Measurements from ENCODE around the gene S1PR2.

S1PR2 gene, protein sequence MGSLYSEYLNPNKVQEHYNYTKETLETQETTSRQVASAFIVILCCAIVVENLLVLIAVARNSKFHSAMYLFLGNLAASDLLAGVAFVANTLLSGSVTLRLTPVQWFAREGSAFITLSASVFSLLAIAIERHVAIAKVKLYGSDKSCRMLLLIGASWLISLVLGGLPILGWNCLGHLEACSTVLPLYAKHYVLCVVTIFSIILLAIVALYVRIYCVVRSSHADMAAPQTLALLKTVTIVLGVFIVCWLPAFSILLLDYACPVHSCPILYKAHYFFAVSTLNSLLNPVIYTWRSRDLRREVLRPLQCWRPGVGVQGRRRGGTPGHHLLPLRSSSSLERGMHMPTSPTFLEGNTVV

GRCh38 chr19:10230861-10231611, at the start of gene S1PR2:
TSS of gene S1PR2 (minus strand) at chr19:10231331. CDS start at chr19:10224905, 6,426 bp downstream.
- peak in 1 of 2 donors; percentile 9 for DNase-seq

DNA sequence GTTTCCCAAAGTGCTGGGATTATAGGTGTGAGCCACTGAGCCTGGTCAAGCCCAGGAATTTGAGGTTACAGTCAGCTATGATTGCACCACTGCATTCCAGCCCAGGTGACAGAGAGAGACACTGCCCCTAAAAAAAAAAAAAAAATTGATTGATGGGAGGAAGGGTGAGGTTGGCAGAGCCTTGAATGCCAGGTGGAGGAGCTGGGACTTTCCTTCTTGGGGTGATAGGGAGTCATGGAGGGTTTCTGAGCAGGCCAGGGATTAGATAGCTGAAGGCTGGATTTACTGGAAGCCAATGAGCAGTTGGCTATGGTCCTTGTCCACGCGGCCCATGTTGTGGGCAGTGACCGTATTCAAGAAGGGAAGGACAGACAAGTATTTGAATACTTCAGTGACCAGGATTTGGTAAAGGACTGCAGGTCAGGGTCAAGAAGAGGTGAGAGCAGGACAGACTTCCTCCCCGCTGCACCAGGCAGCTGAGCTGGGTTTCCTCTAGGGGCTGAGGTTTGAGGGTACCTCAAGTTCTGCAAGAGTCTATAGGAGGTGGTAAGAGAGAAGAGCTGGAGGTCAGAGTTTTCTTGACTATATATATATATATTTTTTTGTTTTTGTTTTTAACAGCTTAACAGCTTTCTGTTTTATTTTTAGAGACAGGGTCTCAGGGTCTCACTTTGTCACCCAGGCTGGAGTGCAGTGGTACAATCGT, 48.8 kb upstream of the S1PR2 start:
- DNase-seq = no peak

DNA sequence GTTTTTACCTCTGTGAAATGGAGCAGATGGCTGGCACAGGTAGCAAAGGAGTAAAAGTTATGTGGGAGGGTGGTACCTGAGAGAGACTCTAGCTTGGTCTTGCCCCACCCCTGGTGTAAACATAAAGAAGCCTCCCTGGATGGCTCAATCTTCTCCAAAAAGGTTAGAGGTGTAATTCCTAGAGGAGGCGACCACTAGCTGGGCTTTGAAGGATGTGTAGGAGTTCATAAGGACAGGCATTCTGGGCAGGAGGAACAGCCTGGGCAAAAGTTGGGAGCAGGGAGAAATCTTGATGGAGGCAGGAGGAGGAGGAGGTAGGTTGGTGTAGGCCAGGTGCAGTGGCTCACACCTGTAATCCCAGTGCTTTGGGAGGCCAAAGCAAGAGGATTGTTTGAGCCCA, 47.8 kb upstream of the S1PR2 start:
- no peak for DNase-seq

DNA sequence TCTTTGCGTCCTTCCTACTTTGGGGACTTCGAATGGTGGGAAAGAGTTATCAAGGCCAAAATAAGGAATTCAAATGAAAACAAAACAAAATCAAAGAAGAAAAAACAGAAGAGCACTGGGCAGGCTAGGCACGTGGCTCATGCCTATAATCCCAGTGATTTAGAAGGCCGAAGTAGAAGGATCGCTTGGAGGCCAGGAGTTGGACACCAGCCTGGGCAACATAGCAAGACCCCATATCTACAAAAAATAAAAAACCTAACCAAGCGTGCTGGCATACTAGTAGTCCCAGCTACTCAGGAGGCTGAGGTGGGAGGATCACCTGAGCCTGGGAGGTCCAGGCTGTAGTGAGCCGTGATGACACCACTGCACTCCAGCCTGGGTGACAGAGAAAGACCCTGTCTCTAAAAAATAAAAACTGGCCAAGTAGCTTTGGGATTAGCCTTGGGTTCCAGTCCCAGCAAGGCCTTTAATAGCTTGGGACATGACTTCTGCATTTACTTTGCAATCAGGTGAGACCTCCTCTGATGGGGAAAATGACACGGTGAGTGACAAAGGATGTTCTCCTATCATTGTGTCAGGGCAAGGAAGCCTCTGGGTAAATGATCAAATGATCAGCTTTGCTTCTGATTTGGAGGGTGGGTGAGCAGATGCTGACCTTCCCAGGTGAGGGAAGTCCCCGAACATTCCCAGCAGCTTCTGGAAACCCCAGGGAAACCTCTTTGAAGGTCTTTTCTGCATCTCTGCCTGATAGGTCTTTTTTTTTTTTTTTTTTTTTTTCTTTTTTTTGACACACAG, 46.9 kb upstream of the S1PR2 start:
- no peak for DNase-seq

DNA sequence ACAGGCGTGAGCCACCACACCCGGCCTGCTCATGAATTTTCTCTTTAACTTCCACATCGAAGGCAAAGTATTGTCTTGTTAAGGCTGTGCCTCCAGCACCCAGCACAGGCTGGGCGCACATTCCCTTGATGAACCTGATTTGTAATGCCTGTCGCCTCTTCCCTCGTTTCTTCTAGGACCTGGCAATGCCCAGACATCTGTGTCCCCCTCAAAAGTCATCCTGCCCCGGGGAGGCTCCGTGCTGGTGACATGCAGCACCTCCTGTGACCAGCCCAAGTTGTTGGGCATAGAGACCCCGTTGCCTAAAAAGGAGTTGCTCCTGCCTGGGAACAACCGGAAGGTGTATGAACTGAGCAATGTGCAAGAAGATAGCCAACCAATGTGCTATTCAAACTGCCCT, 43.5 kb upstream of the S1PR2 start:
- no peak for DNase-seq

DNA sequence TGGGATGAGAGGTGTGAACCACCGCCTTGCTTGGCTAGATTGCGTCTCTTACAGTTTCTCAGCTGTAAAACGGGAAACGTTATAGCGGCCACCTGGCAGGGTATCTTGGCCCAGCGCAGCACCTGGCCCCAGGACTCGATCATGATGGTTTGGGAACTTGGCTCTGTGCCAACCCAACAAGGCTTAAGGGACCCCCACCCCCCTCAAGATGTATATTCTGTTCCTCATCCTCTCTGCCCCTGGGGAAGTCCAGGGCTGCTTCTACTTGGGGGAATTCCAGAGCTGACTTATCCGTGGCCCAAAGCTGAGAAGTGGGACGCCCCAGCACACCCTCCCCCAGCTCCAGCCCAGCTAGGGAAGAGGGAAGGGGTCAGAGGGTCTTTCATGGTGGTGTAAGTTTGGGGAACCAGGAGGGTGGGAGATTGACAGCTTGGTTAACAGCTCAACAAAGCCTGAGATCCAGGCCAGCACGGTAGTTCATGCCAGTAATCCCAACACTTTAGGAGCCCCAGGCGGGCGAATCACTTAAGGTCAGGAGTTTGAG, 40.5 kb upstream of the S1PR2 start:
- no peak for DNase-seq

GRCh38 chr19:10270616-10271394, 39.7 kb upstream of the S1PR2 start, which contains the start of gene ICAM1:
TSS of gene ICAM1 (plus strand) at chr19:10271120. CDS start at chr19:10271160, 40 bp downstream.
- DNase-seq = peak in 1 of 2 donors; percentile 47

- peak in 1 of 2 donors; percentile 12 for DNase-seq
Measured at GRCh38 chr19:10270180-10270615, 39.1 kb upstream of the S1PR2 start.

DNA sequence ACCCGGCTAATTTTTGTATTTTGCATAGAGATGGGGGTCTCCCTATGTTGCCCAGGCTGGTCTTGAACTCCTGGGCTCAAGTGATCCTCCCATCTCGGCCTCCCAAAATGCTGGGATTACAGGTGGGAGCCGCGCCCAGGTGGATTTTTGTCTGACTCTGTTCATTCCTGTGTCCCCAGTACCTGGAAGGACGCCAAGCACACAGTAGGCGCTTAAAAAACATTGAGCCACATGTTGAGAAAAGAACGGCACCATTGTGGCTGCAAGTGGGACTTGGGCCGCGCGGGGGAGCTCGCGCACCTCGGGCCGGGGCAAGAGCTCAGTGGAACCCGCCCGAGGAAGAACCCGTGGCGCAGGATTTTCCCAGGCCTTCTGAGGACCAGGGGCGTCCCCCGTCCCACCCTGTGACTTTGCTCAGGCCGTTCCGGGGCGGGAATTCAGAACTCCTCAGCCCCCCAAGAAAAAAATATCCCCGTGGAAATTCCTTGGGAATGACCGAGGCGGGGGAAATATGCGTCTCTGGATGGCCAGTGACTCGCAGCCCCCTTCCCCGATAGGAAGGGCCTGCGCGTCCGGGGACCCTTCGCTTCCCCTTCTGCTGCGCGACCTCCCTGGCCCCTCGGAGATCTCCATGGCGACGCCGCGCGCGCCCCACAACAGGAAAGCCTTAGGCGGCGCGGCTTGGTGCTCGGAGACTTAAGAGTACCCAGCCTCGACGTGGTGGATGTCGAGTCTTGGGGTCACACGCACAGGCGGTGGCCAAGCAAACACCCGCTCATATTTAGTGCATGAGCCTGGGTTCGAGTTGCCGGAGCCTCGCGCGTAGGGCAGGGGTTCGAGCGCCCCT, 38.4 kb upstream of the S1PR2 start:
- DNase-seq = peak; percentile 40 to 48

- DNase-seq = no peak
Measured at GRCh38 chr19:10268071-10268470, 36.9 kb upstream of the S1PR2 start.

GRCh38 chr19:10266706-10267105, 35.6 kb upstream of the S1PR2 start:
- DNase-seq = no peak

DNA sequence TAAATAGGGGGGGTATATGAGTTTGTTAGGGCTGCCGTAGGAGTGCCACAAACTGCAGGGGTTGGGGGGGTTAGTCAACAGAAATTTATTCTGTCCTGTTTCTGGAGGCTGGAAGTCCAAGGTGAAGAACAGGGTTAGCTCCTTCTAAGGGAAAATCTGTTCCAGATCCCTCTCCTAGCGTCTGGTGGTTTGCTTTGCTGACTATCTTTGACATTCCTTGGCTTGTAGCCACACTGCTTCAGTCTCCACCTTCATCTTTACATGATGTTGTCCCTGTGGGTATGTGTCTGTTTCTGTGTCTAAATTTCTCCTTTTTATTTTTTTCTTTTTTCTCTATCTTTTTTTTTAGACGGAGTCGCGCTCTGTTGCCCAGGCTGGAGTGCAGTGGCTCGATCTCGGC, 31.6 kb upstream of the S1PR2 start:
- no peak for DNase-seq

DNA sequence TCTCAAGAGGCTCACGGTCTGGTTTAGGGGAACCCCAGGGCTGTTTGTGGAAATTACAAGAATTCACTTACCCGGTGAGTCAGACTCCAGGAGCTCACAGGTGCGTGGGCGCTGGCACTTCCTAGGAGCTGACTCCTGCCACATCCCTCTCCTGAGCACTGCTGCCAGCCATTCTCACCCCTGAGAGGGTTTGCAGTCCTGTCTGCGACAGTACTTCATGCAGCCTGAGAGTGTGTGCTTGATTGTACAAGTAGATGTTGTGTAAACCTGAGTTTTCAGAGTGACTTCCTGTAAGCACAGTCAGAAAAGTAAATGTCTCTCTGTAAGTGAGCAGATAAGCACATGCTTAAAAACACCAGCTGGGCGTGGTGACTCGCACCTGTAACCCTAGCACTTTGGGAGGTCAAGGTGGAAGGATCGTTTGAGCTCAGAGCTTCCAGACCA, 29.0 kb upstream of the S1PR2 start:
- DNase-seq = no peak

- DNase-seq = peak; percentile 38 to 57
Measured at GRCh38 chr19:10259162-10259905, 28.2 kb upstream of the S1PR2 start.

DNA sequence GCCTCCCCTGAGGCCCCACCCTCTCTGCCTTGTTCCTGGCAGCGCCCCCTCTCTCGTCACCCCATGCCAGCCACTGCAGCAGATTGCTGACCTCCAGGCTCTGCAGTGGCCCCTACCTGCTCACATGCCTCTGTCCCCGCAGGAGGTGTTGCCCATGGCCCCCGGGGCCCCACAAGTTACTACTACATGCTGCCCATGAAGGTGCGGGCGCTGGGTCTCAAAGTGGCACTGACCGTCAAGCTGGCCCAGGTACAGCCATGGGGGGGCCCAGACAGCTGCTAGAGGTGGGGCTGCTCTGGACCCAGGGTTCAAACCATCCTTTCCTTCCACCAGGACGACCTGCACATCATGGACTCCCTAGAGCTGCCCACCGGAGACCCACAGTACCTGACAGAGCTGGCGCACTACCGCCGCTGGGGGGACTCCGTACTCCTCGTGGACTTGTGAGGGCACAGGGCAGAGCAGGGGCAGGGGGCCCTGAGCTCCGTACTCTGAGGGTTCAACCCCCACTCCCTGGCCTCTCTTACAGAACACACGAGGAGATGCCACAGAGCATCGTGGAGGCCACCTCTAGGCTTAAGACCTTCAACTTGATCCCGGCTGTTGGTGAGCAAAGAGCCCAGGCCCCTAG, 27.1 kb upstream of the S1PR2 start:
- no peak for DNase-seq

GRCh38 chr19:10256970-10257615, 26.0 kb upstream of the S1PR2 start:
- DNase-seq = no peak

DNA sequence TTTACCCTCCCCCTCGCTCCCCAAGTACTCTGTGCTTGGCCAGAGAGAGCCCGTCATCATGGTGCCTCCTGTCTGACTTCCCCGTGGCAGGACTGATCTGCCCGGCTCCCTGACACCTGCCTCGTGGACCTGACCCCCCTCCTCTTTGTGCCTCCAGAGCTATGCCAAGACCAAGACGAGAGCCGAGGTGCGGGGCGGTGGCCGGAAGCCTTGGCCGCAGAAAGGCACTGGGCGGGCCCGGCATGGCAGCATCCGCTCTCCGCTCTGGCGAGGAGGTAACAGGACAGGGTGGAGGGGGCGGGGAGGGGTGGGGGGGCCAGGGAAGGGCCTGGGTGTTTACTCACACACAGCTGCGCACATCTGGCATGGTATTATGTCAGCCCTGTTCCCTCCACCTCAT, 25.4 kb upstream of the S1PR2 start:
- DNase-seq = no peak

DNA sequence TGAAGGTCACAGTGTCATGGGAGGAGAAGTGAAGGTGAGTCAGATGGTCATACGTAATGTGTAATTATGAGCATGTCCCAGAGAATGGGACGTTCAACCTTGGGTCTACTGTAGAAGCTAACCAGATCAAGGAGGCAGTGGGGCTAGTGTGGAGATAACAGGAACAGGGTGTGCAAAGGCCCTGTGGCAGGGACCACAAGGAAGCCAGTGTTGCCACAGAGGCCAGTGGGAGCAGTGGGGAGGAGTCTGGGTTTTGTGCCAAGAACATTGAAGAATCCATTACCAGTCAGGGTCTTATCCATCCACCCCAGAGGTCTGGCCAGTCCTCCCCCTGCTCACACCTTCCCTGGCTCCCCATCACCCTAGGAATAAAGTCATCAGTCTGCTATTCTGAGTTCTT, 24.2 kb upstream of the S1PR2 start:
- no peak for DNase-seq

DNA sequence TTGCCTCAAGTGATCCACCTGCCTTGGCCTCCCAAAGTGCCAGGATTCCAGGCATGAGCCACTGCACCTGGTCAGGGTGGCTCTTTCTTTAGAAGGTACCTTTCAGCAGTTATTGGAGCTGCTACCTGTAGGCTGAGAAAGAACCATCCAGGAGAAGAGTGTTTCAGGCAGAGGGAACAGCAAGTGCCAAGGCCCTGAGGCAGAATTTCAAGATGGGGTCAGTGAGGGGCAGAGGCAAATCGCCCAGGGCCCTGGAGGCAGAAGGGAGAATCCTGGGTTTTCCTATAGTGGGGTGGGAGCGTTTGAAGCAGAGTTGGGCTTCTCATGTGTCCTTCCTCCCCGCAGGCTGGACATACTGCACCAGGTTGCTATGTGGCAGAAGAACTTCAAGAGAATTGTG, 23.1 kb upstream of the S1PR2 start:
- no peak for DNase-seq
